ENCODE results near the gene ANKRD28. TPM values are rescaled to one million over a fixed set of nuclear protein-coding genes. Genes with fewer than 3 reads are reported as not detected.
A peak's percentile ranks its signal among the peaks of the same experiment; 100 is the strongest.

Gene ANKRD28
- total RNA-seq, 1 donor from 2014 or later, result 63.7 TPM

DNA sequence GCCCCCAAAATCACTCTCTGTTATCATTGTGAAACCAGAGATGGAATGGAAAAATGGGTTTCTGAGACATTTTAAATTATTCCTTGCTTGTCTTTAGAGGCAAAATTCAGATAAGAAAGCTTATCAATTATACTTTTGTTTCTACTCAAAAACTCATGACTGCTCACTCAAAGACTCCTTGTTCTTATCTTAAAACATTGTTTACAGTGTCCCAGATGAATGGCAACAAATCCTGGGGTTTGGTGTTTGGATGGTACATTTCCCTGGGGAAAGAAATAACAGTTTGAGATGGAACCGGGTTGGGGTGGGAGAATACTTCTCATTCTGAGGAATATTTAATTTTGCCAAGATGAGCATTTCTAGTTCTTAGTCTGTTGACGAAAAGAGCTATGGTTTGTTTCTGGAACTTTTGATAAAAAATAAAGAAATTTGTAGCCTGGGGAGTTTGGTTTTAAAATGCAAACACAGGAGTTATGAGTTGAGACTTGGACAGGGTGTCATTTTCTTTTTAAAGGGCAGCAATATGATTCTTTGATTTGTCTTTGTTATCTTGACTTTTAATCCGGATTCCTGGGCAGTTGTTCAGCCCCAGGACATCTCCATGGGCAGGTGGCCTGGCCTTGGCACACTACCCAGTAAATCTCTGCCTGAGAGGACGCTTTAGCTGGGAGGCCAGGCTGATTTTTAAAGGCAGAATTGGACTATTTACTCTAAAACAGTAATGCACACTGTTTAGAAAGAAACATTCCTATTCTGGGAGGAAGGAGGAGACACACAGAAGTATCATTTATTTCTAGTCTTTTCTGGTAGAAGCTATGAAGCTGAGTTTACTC, 163.8 kb downstream of the ANKRD28 start:
- DNase-seq (ENCODE audit: low spot score, unreplicated experiment), result no peak
- Mint-ChIP-seq H3K9me3 (ENCODE audit: low read depth) (no peaks in the 10 kb centered on the region), H3K4me3 (ENCODE audit: low read depth) (peak overlapping the region; percentile 7), H3K27ac (peak overlapping the region; percentile 66), H3K4me1 (ENCODE audit: low read depth) (peaks cover 26% of the 10 kb centered on the region), H3K36me3 (ENCODE audit: insufficient read depth) (peaks cover 5% of the 10 kb centered on the region), H3K27me3 (no peaks in the 10 kb centered on the region)
- TF ChIP-seq, protein P1, sequence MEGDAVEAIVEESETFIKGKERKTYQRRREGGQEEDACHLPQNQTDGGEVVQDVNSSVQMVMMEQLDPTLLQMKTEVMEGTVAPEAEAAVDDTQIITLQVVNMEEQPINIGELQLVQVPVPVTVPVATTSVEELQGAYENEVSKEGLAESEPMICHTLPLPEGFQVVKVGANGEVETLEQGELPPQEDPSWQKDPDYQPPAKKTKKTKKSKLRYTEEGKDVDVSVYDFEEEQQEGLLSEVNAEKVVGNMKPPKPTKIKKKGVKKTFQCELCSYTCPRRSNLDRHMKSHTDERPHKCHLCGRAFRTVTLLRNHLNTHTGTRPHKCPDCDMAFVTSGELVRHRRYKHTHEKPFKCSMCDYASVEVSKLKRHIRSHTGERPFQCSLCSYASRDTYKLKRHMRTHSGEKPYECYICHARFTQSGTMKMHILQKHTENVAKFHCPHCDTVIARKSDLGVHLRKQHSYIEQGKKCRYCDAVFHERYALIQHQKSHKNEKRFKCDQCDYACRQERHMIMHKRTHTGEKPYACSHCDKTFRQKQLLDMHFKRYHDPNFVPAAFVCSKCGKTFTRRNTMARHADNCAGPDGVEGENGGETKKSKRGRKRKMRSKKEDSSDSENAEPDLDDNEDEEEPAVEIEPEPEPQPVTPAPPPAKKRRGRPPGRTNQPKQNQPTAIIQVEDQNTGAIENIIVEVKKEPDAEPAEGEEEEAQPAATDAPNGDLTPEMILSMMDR (IDR thresholded peaks at IDR 0.05; ENCODE audit: unreplicated experiment), result no peak

DNA sequence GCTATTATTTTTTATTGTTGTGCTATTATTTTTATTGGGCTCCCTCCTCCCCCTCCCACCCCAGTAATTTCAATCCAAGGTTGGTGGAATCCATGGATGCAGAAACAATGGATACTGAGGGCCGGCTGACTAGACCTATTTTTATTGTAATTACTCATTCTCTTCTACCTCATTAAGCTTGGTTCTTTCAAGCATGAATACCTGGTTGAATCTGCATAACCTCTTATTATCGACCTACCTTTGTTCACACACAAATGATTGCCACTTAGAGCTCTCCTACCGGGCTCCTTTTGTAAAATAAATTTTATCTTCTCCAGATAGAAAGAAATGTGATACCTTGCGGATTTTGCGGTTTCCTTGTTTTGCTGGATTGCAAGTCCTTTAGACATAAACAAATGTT, 164.6 kb downstream of the ANKRD28 start:
- no peak overlapping the region for H3K4me3 Mint-ChIP-seq (ENCODE audit: low read depth)
- no peaks in the 10 kb centered on the region for H3K9me3 Mint-ChIP-seq (ENCODE audit: low read depth)
- no peak for DNase-seq (ENCODE audit: low spot score, unreplicated experiment)
- TF ChIP-seq, protein P1 (IDR thresholded peaks at IDR 0.05; ENCODE audit: unreplicated experiment), result no peak
- peaks cover 5% of the 10 kb centered on the region for H3K36me3 Mint-ChIP-seq (ENCODE audit: insufficient read depth)
- H3K27me3 Mint-ChIP-seq, result no peaks in the 10 kb centered on the region
- H3K27ac Mint-ChIP-seq, result no peak overlapping the region
- H3K4me1 Mint-ChIP-seq (ENCODE audit: low read depth), result peaks cover 26% of the 10 kb centered on the region

DNA sequence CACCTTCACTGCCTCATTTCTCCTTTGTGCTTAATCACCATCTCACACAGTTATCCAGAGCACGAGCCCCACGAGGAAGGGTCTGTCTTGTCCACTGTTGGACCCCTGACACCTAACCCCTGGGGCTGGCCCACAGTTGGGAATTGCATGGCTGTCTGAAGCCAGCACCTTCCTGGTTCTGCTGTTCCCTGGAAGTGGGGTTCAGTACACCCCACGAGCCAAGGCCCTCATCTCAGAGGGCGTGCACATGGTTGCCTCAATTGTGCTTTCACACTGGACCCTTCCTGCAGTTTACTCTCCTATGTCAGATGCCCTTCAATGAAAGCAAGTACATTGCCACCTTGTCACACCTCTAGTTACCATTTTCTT, 165.6 kb downstream of the ANKRD28 start:
- H3K36me3 Mint-ChIP-seq (ENCODE audit: insufficient read depth), result peaks cover 2% of the 10 kb centered on the region
- no peaks in the 10 kb centered on the region for H3K9me3 Mint-ChIP-seq (ENCODE audit: low read depth)
- H3K27me3 Mint-ChIP-seq, result no peaks in the 10 kb centered on the region
- no peak overlapping the region for H3K27ac Mint-ChIP-seq
- H3K4me3 Mint-ChIP-seq (ENCODE audit: low read depth), result no peak overlapping the region
- peaks cover 23% of the 10 kb centered on the region for H3K4me1 Mint-ChIP-seq (ENCODE audit: low read depth)
- DNase-seq (ENCODE audit: low spot score, unreplicated experiment), result no peak
- TF ChIP-seq, protein P1 (IDR thresholded peaks at IDR 0.05; ENCODE audit: unreplicated experiment), result no peak

DNA sequence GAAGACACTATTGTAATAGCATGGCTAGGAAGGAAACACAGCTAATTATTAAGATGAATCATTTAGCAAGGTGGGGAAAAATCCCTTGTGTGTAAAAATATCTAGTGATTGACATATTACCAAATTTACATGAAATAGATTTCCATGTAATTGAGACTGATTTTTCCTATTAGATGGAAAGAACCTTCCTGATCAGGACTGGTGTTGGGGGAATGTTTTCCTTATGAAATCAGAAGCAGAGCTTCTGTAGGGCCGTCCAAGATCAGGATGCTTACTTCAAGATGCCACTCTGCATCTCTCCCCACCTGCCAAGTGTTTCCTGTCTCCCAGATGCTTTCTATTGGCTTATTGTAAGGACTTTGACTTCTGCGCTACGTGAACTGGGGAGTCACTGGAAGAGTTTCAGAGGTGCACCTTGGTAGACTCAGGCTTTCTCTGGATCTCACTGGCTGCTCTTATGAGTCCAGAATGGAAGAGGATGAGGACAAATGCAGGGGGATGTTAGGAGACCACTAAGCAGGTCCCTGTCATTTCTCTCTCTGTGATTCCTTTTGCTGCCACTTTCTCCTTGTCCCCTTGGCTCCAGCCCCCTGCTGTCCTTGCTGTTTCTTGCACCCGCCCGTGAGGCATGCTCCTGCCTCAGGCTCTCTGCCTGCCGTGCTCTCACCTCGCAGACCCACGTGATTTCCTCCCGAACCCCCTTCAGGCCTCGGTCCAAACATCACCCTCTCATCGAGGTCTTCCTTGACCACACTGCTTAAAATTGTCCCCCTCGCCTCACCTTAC, 166.2 kb downstream of the ANKRD28 start:
- H3K4me1 Mint-ChIP-seq (ENCODE audit: low read depth), result peaks cover 23% of the 10 kb centered on the region
- TF ChIP-seq, protein P1 (IDR thresholded peaks at IDR 0.05; ENCODE audit: unreplicated experiment), result no peak
- no peaks in the 10 kb centered on the region for H3K9me3 Mint-ChIP-seq (ENCODE audit: low read depth)
- no peak overlapping the region for H3K4me3 Mint-ChIP-seq (ENCODE audit: low read depth)
- peak overlapping the region; percentile 37 for H3K27ac Mint-ChIP-seq
- no peak for DNase-seq (ENCODE audit: low spot score, unreplicated experiment)
- no peaks in the 10 kb centered on the region for H3K27me3 Mint-ChIP-seq
- peaks cover 2% of the 10 kb centered on the region for H3K36me3 Mint-ChIP-seq (ENCODE audit: insufficient read depth)

DNA sequence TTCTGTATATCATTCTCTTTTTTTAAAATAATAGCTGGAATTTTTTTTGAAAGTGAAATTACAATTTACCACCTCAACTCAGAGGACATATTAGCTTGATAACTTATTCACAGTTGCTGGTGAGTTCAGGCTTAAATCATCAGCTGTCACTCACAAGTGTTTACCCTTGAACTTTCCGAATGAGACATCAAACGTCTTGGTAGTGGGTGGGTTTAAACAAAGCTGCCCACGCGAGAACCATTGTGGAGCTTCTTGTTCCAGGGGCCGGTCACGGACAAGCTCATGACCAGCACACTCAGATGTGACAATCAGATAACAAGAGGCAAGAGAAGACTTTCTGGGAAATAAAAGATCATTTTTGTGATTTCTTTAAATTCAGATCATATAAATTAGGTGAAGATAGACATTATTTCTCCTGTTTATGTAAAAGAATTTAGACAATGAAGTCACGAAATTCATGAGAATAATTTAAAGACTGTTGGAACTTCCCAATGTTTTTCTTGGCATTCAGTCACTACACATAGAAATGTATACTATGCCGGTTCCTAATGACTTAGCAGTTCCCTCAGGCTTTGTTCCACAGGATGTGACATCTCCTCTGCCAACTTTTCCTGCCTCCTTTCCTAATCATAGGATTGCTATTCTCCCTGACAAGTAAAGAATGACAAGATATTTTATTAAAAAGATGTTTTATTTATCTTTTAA, 167.0 kb downstream of the ANKRD28 start:
- DNase-seq (ENCODE audit: low spot score, unreplicated experiment), result no peak
- Mint-ChIP-seq H3K36me3 (ENCODE audit: insufficient read depth) (peaks cover 1% of the 10 kb centered on the region), H3K27me3 (no peaks in the 10 kb centered on the region), H3K4me1 (ENCODE audit: low read depth) (peaks cover 21% of the 10 kb centered on the region), H3K9me3 (ENCODE audit: low read depth) (no peaks in the 10 kb centered on the region), H3K27ac (no peak overlapping the region), H3K4me3 (ENCODE audit: low read depth) (no peak overlapping the region)
- TF ChIP-seq, protein P1 (IDR thresholded peaks at IDR 0.05; ENCODE audit: unreplicated experiment), result no peak
